CD4-positive, alpha-beta T cell treated with Interferon alpha-2 for 1 hour (primary cell): Measurements from ENCODE around the gene ENG.
"Not testable (repeated sequence)": the region's sequence is repeated elsewhere in the genome, so short reads cannot be mapped to it uniquely, and the experiment has no call there.

Experiments
- DNase-seq, 2 donors: peaks; one replicate each; pipeline ENCODE4 v3.0.0-alpha.2; 2020 to 2022

Gene ENG

DNA sequence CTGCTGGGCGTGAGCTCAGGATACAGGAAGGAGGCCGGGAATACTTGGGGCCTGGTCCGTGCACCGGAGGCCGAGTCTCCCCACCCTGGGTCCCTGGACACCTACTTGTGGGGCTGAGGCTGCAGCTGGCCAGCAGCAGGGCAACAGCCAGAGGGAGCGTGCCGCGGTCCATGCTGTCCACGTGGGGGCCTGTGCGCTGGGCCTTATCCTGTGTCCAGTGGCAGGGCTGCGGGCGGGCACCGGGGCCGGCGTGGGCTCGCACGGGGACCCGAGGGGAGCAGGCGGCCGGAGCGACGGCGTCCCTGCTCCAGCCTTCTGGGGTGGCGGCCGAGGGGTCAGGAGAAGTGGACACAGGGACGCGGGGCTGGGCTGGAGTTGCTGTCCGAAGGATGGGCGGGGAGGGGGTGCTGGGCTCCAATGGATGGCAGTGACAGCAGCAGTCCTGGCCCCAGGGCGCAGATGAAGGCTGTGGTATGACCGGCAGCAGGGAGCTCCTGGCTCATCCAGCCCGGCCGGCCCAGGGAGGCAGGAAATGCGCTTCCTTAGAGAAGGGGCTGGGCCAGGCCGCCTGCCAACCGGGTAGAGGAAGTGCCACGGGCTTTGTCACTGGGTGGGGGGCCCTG is at the start of gene ENG:
TSS of gene ENG (minus strand) at position 475 of the 623 bp plus-strand sequence. CDS start at position 172, 303 bp downstream.
- no peak for DNase-seq

DNA sequence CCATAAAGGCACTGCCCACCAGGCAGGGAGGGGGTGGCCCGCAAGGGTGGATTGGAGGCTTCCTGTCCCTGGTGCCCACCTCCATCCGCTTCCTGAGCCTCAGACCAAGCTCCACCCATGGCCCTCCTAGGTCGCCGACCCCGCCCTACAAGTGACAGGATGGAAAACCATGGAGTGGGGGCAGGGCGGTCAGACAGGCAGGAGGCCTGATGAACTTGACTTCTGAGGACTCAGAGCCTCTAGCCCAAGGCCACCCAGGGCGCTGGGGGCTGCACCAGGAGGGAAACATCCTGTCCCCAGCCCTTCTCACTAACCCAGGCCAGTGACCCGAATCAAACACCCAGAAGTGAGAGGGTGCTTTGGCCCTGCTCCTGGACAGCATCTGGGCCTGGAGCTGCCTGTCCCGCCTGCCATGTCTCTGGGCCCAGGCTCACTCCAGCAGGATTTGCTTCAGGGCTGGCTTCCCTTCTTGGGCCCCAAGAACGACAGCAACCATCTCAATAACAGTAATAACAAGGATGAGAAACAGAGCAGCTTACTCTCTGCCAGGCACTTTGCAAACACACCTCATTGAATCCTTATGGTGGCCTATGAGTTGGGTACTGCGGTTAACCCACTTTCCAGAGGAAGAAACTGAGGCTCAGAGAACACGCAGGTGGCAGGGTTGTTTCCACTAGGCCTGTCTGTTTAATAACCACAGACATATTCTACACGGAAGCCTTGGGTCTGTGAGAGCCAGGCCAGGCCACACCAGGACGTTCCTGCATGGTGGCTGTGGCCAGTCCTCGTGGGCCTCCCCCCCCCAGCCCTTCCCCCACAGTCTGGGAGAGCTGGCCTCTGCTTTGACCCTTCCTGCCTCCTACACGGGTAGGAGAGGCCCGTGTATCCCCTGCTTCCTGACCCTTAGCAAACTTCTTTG is 49.4 kb upstream of the ENG start:
- peak; percentile 58 to 75 for DNase-seq

- DNase-seq, result peak; percentile 64 to 79
Measured at GRCh38 chr9:127899128-127899943, 44.9 kb upstream of the ENG start, which contains the start of gene ST6GALNAC6. TSS of gene ST6GALNAC6 (minus strand) at chr9:127899603. CDS start at chr9:127897981, 1,622 bp downstream.

- DNase-seq, result peak in 1 of 2 donors; percentile 16
Measured at GRCh38 chr9:127898433-127899127, 44.1 kb upstream of the ENG start.

- peak; percentile 33 to 36 for DNase-seq
Measured at GRCh38 chr9:127897193-127897692, 42.8 kb upstream of the ENG start.

GRCh38 chr9:127896395-127897192 is 42.1 kb upstream of the ENG start:
- no peak for DNase-seq

DNA sequence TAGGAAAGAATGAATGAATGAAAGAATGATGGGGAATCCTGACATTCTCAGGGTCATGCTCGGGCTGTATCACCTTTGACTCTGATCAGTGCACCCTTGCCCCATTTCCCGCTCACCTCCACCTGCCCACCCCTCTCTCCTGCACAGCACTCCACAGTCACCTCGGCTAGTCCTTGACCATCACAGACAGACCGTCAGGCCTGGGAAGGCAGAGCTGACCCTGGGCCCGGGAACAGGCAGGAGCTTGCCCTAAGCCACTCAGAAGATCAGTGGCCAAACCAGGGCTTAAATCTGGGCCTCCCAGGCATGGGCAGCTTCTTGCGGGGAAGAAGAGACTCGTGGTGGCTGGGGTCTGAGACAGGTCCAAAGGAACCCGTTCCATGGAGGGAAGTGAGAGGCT is 41.4 kb upstream of the ENG start:
- DNase-seq, result no peak

DNA sequence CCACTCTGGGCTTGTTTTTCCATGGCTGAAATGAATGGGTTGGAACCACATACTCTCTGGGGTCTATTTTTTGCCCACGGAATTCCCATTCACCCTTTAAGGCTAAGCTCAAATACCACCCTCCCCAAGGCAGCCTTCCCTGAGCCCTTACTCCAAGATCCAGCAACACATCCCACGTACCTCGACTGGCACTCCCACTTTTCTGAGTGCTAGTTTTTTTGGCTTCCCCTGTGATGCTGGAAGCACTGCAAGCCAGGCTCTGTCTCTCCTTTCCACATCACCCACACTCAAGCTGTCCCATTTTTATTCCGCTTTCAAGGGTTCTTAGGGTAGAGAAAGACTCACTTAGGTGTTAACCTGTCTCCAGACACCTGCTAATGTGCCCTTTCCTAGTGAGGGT is 38.9 kb upstream of the ENG start:
- no peak for DNase-seq

DNA sequence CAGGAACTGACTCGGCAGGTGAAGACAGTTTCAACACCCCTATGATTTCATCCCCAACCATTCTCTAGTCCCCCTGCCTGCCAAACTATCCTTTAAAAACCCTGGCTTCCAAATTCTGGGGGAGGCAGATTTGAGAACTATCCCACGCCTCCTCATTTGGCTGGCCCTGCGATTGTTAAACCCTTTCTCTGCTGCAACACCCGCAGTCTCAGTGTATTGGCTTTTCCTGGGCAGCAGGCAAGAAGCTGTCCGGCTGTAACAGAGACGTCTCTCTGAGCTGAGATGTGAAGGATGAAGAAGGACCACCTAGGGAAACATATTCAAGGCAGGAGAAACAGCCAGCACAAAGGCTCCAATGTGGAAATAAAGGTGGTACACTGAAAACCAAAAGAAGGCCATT is 38.4 kb upstream of the ENG start:
- DNase-seq, result no peak

GRCh38 chr9:127890053-127890452 is 35.6 kb upstream of the ENG start:
- no peak for DNase-seq

DNA sequence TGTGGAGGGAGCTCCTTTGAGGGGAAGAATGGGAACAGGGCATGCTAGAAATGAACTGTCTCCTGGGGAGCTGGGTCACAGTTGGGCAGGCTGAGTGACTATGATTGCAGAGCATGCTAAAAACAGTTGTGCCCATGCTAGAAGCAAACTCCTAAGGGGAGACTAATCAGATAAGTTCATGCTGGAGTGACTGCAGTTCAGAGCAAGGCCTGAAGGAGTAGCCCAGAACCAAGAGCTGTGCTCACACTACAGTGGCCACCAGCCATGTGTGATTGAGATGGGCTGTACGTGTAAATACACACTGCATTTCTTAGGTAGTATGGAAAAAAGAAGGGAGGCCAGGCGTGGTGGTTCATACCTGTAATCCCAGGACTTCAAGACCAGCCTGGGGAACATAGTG is 33.3 kb upstream of the ENG start:
- no peak for DNase-seq

- no peak for DNase-seq
Measured at GRCh38 chr9:127886401-127886972, 32.0 kb upstream of the ENG start.

DNA sequence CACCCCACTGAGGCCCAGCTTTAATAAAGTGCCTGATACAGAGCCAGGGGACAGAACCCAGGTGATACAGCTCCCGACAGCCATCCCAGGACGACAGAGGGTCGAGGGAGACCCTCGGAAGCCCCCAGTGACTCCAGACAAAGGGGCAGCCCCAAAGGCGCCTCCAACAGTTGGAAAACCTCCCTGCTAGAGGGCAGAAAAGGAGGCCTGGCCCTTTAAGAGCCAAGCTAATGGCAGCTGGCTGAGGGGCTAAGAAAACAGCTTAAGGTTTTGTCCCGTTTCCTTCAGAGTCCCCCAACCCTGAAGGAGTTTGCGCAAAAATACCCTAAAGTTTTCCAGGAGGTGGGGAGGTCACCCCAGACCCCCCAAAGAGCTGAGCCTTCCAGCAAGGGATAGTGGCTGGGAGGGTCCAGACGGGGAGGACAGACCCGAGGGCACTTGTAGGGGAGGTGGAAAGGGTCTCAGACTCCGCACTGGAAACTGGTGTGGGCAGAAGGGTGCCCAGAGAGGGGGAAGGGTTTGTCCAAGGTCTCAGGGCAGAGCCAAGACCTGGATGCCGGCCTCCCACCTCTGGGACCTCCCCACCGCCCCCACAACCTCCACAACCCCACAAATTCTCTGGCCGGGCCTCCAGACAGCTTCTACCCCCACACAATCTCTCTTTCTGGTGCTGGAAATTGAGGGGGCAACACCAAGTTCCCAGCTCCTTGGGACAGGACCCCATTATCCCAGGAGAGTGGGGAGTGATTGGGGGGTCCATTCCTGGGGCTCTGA is 31.2 kb upstream of the ENG start:
- DNase-seq, result no peak

- DNase-seq, result no peak
Measured at GRCh38 chr9:127884976-127885490, 30.6 kb upstream of the ENG start.

DNA sequence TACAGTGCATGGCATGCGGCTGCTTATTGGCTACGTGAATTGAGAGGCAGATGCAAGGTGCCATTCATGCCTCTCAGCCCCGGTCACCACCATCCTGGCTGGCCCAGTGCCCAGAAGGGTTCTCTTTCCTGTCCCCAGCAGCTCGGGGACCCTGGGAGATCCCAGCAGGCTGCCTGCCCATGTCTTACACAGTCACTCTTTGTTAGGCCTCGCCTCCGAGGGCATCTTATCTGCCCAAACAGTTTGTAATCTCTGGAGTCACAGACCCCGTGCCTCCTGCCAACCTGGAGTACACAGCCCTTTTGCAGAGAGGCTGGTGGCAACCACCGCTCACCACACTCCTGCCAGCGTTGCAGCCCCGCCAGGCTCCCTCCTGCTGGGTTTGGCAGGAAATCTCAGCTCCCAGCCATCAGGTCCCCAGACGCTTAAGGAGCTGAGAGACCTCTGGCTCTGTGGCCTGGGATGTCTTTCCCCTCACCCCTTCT is 30.0 kb upstream of the ENG start:
- DNase-seq, result no peak

GRCh38 chr9:127883959-127884358 is 29.5 kb upstream of the ENG start:
- DNase-seq, result no peak

- not testable (repeated sequence) for DNase-seq
Measured at GRCh38 chr9:127881715-127882114, 27.3 kb upstream of the ENG start.

DNA sequence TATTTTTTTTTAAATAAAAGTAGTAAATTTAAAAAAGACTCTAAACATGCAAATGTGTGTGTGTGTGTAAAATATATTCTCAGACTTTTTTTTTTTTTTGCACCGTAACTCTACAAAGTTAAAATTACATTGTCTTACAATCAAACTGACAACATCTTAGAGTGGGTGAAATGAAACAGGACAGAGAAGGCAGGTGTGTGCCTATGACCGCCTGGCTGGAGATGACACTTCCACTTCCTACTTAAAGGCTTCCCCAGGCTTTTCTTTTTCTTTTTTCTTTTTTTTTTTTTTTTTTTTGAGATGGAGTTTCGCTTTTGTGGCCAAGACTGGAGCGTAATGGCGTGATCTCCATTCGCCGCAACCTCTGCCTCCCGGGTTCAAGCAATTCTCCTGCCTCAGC is 25.7 kb upstream of the ENG start:
- no peak for DNase-seq

GRCh38 chr9:127878652-127879390 is 24.4 kb upstream of the ENG start:
- no peak for DNase-seq
